GM19372 (cell line): ENCODE measurements around the gene LAMA3.
"Not testable (repeated sequence)": the region's sequence is repeated elsewhere in the genome, so short reads cannot be mapped to it uniquely, and the experiment has no call there.

Experiments
- ATAC-seq: cut with Tn5 transposase; IDR thresholded peaks from one replicate; pipeline ENCODE4 v1.9.1; 2021; ENCODE audit warnings: mild to moderate bottlenecking, low read depth, moderate library complexity; ENCODE audit not compliant: unreplicated experiment

The LAMA3 gene

DNA sequence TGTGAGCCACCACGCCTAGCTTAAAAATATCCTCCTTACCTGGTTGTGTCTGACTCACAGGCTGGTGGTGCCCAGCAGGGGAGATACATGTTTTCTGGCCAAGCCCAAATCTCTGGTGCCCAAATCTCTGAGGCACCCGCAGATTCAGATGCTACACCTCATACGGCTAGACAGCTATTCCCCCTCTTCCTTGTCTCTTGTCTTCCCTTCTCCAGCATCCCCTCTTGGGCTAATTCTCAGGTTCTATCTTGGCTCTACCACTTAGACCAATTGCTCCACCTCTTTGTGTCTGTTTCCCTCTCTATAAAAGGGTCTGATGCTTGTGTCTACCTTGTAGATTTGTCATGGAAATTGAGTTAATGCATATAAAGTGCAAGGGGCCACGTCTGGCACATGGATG is 13.4 kb downstream of the LAMA3 start:
- ATAC-seq, result no peak

DNA sequence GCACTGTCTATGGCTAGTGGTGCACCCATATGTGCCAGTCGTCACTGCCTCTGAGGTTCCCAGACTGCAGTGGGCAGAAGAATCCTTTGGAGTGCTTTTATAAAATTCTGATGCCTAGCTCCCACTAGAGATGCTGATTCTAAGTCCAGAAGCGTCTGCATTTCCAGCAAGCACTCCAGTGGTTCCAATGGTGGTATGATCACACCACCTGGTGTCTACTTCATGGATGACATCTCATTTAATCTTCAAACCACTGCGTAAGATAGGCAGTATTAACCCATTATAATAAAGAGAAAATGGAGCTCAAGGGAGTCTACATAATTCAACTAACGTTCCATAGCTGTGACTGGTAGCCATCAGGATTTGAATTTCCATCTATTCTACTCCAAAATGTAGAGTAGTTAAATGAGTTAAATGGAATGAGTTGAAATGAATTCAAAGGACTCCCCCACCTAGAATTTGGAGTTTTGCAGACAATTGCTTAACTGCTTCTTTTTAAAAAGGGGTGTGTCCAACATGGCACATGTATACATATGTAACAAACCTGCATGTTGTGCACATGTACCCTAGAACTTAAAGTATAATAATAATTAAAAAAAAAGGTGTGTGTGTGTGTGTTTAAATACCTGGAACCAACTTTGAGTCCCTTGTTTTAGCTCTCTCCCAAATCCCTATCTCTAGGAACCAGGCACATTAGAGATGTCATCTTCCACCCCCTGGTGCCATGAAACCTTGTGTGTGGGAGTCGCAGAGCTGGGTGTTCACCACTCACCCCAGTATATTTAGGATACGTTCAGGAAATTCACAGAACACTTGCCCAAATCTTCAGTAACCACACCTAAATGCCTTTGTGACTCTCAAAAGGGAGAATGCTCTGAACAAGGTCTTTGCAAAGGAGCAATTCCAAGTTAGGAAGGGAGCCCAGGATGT is 14.1 kb downstream of the LAMA3 start:
- no peak for ATAC-seq

DNA sequence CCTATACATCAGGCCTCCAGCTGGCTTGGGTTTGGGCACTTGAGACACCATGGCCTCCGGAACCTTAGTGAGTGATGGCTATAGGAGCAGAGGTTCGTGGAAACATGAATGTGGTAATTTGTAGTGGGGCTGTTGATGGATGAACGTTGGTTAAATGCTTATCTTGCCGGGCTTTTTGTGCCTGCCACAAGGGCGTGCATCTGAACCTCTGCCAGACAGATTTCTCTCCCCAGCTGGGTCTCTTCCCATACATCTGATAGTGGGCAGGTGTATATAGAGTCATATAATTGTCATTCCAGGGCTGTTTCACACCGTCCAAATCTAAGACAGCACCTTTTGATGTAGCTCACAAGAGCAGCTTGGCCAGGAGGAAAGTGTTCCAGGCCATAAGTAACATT is 14.7 kb downstream of the LAMA3 start:
- ATAC-seq, result no peak

DNA sequence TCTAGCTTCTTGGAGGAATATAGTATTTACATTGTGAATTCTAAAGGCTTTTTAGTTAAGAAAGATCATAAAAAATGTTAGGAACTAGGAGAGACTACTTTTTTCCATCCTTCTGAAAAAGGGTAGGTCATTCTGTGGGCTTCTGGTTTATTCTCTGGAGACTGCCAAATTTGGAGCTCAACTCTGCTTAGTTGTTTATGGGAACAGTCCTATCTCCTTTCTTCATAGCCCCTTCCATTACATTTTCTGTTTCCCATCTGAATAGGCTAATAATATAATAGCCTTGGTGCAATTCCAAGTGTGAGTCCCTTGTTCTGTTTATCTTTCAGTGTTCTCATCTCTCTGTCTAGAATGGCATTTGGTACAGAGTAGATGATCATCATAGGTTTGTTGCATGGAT is 15.6 kb downstream of the LAMA3 start:
- no peak for ATAC-seq

DNA sequence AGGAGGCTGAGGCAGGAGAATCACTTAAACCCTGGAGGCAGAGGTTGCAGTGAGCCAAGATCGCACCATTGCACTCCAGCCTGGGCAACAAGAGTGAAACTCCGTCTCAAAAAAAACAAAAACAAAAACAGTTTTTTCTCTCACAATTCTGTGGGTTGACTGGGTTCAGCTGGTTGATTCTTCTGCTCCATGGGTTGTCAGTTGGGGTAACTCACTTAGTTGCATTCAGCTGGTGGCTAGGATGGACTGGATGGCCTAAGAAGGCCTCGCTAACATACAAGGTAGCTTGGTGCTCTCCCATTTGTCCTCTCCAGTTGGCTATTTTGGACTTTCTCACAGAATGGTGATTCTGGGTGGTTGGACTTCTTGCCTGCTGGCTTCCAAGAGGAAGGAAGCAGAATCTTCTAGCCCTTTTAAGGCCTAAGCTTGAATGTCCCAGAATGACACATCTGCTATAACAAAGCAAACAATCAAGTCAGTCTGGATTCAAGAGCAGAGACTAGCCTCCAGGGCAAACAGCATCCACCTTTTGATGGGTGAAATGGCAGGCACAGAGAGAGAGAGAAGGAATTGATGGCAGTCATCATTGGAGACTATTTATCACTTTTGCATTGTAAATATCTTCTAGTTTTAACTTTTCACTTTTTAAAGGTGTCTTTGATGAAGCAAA is 17.9 kb downstream of the LAMA3 start:
- ATAC-seq, result no peak

DNA sequence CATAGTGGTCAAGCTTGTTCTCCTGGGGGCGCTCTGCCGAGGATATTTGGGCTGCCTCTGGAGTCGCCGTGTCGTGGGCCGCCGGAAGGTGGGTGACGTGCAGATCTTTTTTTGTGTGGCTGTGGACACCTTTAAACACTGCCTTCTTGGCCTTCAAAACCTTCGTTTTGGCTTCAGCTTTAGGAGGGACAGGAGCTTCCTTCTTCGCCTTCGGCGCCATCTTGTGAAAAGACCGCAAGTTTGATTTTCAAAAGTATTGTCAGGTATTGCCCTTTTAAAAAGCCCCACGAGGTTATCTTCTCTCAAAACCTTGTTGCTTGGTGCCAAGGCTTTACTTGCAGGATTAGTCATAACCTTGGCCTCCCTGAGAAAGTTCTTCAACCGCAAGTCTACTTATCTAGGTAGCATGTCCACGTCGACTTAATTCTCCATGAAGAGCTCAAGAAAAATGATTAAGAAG is 20.8 kb downstream of the LAMA3 start:
- ATAC-seq, result no peak

DNA sequence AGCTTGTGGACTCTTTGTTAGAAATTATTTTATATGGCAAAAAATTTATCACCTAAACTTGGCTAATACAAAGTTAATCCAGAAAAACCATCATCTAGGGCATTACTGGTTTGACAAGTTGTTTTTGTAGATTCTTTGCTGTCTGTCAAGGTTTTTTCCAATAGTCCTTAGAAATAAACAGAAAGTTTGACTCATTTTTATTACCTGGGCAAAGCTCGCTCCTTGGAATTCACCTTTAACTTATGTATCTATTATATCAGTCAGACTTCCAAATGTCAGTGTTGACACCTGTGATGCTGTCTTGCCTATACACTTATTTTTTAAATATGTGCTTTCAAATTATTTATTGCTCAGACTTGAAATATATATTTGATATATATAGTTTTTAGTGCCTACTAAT is 21.7 kb downstream of the LAMA3 start:
- no peak for ATAC-seq

DNA sequence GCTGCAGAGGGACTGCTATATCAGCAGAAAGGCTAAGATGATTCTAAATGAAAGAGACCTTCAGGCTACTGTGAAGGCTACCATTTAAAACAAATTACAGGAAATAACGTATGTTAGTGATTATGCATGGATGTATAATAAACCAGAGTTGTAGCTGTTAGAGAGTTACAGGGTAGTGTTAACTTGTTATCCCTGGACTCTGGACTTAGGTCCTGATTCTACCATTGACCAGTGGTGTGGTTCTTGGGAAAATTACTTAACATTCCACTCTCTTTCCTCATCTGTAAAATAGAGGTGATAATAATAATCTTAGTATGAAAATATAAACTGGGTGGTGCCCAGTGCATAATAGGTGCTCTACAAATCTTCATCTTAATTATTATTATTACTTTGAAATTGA is 22.2 kb downstream of the LAMA3 start:
- no peak for ATAC-seq

DNA sequence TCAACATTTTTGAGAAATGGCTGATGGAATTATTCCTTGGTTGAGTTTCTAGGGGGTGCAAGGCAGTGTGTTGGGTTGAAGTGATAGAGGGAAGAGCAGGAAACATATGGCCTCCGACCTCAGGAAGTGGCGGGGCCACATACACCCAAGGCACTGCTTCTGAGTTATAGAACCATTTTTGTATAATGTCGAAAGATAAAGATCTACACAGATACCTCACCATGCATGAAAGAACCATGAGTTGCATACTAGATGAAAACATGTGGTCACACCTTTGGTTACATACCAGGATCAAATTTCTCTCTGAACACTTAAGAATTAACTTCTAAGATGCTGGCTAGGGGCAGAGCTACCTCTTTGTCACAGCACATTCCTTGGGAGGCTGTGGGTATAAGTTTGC is 23.2 kb downstream of the LAMA3 start:
- ATAC-seq, result no peak

DNA sequence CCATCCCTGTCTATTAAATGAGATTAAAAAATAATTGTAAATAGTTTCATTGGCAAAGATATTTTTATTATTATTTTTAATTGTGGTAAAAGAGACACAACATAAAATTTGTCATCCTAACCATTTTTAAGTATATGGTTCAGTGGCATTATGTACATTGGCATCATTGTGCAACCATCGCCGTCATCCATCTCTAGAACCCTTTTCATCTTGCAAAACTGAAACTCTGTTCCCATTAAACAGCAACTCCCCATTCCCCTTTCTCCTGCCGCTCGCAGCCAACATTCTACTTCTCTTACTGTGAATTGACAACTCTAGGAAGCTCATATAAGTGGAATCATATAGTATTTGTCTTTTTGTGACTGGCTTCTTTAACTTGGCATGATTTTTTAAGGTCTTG is 25.3 kb downstream of the LAMA3 start:
- ATAC-seq, result no peak

DNA sequence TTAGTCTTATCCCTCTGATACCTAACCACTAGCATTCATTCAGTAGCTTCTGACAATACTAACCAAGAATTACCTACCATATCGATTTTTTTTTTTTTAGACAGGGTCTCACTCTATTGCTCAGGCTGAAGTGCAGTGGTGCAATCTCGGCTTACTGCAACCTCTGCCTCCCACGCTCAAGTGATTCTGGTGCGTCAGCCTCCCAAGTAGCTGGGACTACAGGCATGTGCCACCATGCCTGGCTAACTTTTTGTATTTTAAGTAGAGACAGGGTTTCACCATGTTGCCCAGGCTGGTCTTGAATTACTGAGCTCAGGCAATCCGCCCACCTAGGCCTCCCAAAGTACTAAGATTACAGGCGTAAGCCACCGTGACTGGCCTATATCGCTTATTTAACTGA is 26.8 kb downstream of the LAMA3 start:
- not testable (repeated sequence) for ATAC-seq

DNA sequence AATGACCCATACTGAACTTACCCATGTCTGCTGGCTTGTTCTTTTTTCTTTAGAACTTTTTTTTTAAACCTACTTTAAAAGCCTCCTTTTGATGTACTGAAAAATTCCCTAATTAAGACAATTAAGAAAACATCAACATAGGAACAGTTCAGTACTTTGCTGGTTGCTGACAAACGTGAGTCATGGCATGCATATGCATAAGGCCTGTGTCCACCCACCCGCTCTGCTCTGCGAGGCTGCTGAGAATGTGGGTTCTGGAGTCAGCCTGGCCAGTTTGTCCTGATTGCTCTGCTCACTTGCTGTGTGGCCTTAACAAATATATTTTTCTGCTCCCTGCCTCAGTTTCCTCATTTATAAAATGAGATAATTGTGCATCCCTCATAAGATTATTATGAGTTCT is 27.3 kb downstream of the LAMA3 start:
- ATAC-seq, result no peak

DNA sequence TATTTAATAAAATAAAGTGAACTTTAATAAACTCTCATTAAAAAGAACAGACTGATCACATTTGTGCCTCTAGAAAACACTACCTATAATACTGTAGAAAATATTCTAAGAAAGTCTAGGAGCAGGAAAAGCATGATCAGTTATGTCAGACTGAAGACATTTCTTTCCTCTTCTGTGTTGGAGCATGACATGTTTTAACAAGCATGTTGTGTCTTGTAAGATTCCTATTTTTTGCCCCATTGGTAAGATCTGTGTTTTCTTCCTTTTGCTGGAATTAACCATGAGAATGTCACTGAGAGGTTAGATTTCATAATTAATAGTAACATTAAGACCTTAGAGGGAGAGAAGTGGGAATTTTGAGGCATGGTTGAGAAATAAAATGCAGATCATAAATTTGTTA is 27.7 kb downstream of the LAMA3 start:
- no peak for ATAC-seq

DNA sequence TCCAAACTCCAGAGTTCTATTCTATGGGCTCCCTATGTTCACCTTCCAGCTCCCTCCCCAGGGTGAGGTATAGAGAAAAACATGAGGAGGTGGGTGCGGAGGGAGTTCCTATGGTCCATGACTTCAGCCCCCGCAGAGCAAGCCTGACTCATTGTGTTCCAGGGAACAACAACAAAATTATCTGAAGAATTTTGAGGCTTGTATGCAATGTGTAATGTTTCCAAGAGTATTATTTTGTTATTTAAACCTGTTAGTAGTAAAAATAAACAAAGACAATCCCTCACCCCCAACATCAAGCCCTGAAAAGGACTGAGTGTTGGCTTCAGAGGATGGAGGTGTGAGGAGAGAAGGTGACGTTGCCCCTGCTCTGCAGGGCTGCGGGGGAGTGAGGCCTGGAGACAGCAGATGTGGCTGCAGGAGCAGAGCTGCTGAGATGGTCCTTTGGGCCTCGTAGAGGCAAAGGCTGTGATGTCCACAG is 29.0 kb downstream of the LAMA3 start:
- ATAC-seq, result no peak

DNA sequence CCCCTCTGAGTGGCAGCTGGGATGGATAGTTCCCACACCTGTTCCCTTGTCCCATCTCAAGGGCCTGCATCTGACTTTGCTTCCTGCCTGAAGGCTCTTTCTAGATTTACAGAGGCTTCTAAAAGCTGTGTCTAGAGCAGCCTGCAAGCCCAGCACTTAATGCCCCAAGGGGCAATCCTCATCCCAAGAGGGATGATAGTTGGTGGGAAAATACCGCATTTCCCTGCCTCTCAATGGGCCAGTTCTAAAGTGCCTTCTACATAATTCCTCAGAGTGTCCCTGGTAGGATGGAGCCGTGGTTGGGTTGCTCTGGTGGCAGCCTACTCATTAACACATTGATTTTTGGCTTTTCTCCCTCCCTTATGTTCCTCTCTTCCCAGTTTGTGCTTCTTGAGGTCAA is 29.5 kb downstream of the LAMA3 start:
- no peak for ATAC-seq

DNA sequence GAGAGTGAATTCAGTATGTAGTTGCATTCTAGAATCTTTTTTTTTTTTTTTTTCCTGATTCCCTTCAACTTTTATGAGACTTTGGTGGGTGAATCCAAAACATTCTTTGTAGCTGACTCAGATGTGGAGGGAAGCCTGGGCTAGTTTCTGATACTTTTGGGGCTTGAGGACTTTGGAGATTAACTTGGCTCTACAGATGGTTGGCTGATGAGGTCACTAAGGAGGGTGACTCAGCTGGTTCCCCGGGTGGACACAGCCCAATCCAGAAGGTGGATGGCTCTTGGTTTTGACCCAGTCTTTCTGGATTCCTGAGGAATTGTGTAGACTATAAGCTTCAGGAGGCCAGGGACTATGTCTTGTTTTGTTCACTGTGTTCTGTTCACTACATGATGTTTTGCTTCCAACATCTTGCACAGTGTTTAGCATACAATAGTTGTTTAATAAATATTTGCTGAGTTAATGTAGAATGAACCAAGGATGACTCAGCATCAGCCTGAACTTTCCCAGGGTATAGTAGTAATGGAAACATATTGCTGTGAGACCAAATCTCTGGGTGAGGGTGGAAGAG is 30.5 kb downstream of the LAMA3 start:
- ATAC-seq, result no peak

DNA sequence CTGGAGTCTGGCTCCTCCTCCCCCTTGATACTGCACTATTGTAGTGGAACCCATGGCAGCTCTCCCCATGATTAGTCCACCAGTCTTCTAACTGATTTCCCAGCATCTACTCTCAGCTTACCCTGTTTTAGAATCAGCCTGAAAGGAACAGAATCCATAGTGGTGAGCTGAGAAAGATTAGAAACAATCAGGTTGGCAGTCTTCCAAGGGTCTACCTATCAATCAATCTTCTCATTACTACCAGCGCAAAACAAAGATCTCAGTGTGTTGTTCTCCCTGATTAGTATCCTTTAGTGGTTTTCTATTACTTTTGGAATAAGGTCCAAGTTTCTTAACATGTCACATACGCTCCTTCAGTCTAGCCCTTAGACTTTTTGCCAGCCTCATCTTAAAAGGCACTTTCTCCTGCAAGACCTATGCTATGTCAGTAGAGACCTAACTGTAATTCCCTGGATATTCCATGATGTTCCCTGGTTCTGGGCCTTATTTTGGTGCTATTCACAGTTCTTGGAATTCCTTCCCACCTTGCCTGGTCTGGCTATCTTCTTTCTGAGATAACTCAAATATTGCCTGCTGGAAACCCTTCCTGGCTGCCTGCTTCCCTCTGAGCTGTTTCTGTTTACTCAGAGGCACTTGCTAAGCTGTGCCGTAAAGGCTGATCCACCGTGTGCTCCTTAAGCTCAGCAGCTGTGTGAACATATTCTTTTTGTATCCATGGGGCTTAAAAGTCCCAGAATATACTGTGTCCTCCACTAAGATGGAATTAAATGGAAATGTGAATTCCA is 32.6 kb downstream of the LAMA3 start:
- ATAC-seq, result no peak

DNA sequence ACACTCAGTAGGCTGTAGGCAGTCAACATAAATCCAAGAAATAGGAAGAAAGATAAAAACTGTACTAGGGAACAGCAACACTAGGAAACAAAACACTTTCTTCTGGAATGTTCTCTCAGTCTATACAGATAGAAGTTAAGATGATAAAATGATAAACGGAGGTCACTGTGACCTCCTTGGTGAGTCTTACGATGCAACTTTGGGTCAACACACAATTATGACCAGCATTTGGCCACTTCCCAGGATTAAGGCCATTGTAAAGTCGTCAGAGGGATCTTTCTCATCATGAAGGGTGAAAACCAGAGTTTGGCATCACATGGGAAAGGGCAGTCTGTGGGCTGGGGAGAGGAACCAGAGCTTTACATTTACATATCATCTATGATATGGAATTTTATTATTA is 33.4 kb downstream of the LAMA3 start:
- no peak for ATAC-seq

DNA sequence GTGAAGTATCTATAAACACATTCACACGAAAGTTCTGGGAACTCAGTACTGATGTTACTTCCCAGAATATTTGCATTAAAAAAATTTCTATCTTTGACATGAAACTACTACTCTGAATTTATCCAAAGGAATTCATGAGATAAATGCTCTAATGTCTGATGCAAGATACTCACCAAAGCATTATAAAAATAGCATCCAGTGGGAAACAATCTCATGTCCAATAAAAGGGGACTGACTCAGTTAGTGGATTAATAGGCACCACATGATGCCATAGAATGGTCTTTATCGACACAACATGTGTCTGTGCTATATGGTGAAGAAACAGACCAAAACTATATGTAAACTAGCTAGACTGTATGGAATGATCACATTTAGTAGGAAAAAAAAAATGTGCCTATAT is 33.9 kb downstream of the LAMA3 start:
- no peak for ATAC-seq

DNA sequence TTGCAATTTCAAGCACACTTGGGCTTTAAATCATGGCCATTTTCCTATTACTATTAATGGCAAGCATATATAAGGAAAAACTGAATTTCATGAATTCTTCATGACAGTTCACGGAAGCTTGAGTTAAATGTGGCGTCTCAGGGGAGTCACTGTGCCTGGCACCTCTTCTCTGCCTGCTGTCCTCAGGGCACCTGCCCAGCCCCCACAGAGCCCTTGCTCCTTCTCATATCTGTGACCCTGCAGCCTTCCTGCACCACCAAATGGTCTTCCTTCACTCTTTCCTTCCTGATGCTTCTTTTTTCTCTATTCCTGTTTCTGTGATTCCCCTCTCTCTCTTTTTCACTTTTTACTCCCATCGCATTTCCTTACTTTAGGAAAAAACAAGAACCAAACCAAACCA is 35.4 kb downstream of the LAMA3 start:
- no peak for ATAC-seq

DNA sequence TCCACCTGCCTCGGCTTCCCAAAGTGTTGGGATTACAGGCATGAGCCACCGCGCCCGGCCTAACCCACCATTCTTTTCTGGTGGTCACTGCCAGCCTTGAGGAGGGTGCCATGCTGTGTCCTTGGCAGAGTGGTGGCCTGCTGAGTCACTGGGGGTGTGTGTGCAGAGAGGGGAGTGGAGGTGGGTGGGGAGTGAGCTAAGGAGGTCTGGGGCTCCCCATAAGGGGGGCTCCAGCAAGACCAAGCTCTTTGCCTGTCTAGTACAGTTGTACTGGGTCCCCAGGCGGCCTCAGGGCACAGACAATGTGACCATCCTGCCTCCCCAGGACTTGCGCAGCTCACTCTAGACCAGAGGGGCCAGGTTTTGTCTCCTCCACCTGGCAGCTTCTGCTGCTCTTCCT is 36.1 kb downstream of the LAMA3 start:
- ATAC-seq, result no peak
